Skeletal muscle tissue (tissue), 4 donors: Measurements from ENCODE around the gene IRX3. TPM values are rescaled to one million over a fixed set of nuclear protein-coding genes. Genes with fewer than 3 reads are reported as not detected.
A peak's percentile ranks its signal among the peaks of the same experiment; 100 is the strongest.

Experiments used
- H3K27ac ChIP-seq: one replicate; pipeline ENCODE4 v1.7.0; 2013; ENCODE audit warnings: mild to moderate bottlenecking, low read depth, low read length, inconsistent platforms
- H3K27me3 ChIP-seq, 3 donors: one replicate each; pipeline ENCODE4 v1.7.0; 2013; ENCODE audit warnings: low read length in 3 of 3; ENCODE audit not compliant: control insufficient read depth in 3 of 3, insufficient read depth in 3 of 3
- H3K36me3 ChIP-seq, 3 donors: one replicate each; pipeline ENCODE4 v1.7.0; 2013; ENCODE audit warnings: low read length in 3 of 3; ENCODE audit not compliant: control insufficient read depth in 3 of 3, insufficient read depth in 3 of 3
- H3K4me1 ChIP-seq, 3 donors: one replicate each; pipeline ENCODE4 v1.7.0; 2013; ENCODE audit warnings: low read length in 3 of 3, mild to moderate bottlenecking in 3 of 3; ENCODE audit not compliant: control insufficient read depth in 3 of 3, insufficient read depth in 3 of 3
- H3K4me3 ChIP-seq, 3 donors: one replicate each; pipeline ENCODE4 v1.7.0; 2013; ENCODE audit warnings: low read length in 3 of 3
- H3K9ac ChIP-seq, 3 donors: one replicate each; pipeline ENCODE4 v1.7.0; 2013; ENCODE audit warnings: low read length in 3 of 3, mild to moderate bottlenecking in 3 of 3, moderate library complexity in 2 of 3, low read depth in 1 of 3
- H3K9me3 ChIP-seq, 3 donors: one replicate each; pipeline ENCODE4 v1.7.0; 2013; ENCODE audit warnings: low read length in 3 of 3; ENCODE audit not compliant: control insufficient read depth in 3 of 3
- total RNA-seq: library from RNA; depleted of rRNA; stranded (reverse); fragments of >200 nt; gene quantifications from one replicate; pipeline ENCODE4 v1.2.3, GENCODE V29; 2014
- donor health status: Osteomylitis.

IRX3 gene
- total RNA-seq, 1 donor from 2014 or later = 7.8 TPM

DNA sequence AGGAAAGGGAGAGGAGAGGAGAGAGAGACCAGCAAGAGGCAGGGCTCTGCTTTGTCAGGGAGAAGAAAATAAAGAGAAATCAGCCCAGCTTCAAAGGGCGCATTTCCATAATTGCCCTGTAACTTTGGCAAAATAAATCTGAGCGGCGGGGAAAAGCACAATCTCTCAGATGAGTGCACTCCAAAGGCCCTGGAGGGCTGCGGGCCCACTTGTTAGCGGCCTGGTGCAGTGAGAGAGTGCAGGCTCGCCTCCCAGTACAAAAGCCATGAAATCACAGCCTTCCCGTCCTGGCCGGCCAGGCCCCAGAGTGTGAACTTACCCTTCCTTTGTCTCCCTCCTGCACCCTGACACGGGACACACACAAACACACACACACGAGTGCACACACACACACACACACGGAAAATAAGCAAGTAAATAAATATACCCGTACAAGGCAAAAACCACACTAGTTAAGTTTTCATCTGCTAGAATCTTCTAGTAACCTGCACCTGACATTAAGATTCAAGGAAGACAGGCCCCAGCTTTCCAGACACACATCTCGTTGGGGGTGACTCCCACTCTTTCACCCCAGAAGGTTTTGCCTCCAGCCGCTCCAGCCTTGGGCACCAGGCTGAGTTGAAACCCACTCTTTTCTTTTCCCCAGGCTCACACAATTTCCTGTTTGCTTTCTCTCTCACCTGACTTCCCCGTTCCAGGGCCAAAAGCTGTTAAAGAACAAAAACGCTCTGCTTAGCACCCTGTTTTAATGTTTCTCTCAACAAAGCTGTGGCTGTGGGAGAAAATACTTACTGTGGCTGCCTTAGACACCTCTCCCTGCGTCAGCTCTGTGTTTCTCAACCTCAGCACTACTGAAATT is 8.5 kb downstream of the IRX3 start:
- Histone ChIP-seq H3K9ac (no peak overlapping the region), H3K4me1 (peaks cover 0 to 4% (median 0%) of the 10 kb centered on the region in 3 donors), H3K27me3 (peaks cover 0 to 13% (median 7%) of the 10 kb centered on the region in 3 donors), H3K4me3 (no peak overlapping the region), H3K27ac (no peak overlapping the region), H3K9me3 (no peaks in the 10 kb centered on the region), H3K36me3 (no peaks in the 10 kb centered on the region)

DNA sequence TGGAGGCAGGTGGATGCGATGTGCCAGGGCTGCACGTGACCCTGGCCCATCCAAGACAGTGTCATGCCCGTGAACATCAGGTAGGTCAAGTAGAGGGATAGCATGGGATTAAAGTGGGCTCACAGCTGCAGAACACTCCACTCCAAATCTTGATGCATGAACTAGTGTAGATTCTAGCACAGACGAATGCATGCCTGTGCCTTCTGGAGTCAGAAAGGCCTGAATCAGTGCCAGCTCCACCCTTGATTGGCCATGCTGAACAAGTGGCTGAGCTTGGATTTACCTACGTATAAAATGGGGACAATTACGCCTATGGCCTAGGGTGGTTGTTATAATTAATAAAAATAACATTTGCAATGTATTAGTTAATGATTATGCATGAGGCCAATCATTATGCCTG is 10.6 kb downstream of the IRX3 start:
- Histone ChIP-seq H3K4me3 (no peak overlapping the region), H3K27me3 (peaks cover 0 to 2% (median 0%) of the 10 kb centered on the region in 3 donors), H3K9ac (no peak overlapping the region)

DNA sequence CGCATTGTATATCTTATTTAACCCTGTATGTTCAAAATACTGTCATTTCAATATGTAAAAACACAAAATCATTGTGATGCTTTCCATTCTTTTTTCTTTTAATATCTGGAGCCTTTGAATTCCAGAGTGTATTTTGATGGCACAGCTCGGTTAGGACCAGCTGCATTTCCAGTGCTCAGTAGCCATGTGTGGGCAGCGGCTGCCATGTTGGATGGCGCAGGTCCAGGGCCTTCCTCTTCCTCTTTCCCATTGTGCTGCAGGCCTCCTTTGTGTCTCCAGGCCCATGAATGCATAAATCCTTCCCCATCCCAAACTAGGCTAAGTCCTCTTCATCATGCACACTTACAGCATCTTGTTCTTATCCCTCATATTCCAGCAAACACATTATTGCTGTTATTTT is 13.0 kb downstream of the IRX3 start:
- no peaks in the 10 kb centered on the region for H3K36me3 ChIP-seq
- H3K9me3 ChIP-seq = no peaks in the 10 kb centered on the region

More for the DNA sequence above, 10.6 kb downstream of the IRX3 start:
- Histone ChIP-seq H3K9me3 (no peaks in the 10 kb centered on the region), H3K4me1 (no peaks in the 10 kb centered on the region), H3K27ac (no peak overlapping the region), H3K36me3 (no peaks in the 10 kb centered on the region)

DNA sequence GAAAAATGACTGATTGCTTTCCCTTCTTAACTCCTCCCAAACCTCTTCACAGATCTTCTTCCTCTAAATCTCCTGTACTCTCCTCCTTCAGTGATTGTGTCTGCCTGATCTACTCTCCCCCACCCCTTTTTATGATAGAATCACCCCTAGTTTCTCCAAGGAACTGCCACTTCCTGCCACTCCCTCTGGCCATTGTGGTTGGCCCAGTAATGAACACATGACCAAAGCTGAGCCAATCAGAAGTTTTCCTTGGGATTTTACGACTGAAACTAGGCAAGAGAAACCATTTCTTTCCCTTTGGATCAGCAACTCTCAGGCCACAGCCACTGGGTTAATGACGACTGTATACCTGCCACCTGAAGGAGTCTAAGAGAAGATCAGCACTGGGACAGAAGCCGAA is 15.9 kb downstream of the IRX3 start:
- Histone ChIP-seq H3K27ac (no peak overlapping the region), H3K4me3 (no peak overlapping the region), H3K4me1 (peaks cover 2 to 7% (median 3%) of the 10 kb centered on the region in 3 donors), H3K27me3 (no peaks in the 10 kb centered on the region), H3K9ac (no peak overlapping the region), H3K9me3 (no peaks in the 10 kb centered on the region), H3K36me3 (no peaks in the 10 kb centered on the region)

More for the DNA sequence above, 13.0 kb downstream of the IRX3 start:
- peaks cover 0 to 7% (median 3%) of the 10 kb centered on the region in 3 donors for H3K4me1 ChIP-seq
- H3K27ac ChIP-seq = no peak overlapping the region
- H3K9ac ChIP-seq = no peak overlapping the region
- H3K4me3 ChIP-seq = no peak overlapping the region
- no peaks in the 10 kb centered on the region for H3K27me3 ChIP-seq

DNA sequence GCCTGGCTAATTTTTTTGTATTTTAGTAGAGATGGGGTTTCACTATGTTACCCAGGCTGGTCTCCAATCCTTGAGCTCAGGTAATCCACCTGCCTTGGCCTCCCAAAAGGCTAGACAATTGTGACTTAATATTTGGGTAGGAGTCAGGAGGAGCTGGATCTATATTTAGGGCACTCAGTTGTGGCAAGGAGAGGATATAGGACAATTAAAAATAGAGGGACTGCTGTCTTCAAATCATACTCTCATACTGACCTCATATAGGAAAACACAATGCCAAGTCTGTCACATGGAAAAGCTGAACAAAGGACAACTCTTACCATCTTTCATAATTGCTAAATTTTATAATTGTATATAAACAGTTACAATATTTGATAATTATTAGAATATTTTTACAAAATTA is 17.1 kb downstream of the IRX3 start:
- H3K9ac ChIP-seq = no peak overlapping the region
- peaks cover 3 to 7% (median 4%) of the 10 kb centered on the region in 3 donors for H3K4me1 ChIP-seq
- H3K36me3 ChIP-seq = no peaks in the 10 kb centered on the region
- no peaks in the 10 kb centered on the region for H3K27me3 ChIP-seq
- H3K4me3 ChIP-seq = no peak overlapping the region
- no peak overlapping the region for H3K27ac ChIP-seq
- no peaks in the 10 kb centered on the region for H3K9me3 ChIP-seq

DNA sequence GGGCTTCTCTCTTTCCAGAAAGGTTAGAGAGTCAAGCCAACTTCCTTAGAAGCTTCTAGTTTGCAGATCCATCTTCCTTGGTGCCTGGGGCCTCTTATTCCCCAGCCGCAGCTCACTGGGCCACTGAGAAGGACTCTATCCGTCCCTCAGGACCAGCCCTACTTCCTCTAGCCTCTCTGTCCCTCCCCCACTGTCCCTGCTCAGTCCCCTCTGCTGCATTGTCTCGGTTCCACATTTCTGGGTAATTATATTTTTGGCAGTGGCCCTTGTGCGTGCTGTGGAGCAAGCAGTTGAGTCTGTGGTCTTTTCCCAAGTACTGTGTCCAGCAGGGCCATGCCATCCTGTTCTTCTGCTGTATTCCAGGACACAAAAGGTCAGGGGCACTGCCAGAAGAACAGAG is 17.8 kb downstream of the IRX3 start:
- H3K4me3 ChIP-seq = no peak overlapping the region
- no peak overlapping the region for H3K27ac ChIP-seq
- H3K9me3 ChIP-seq = no peaks in the 10 kb centered on the region
- no peaks in the 10 kb centered on the region for H3K27me3 ChIP-seq
- H3K9ac ChIP-seq = no peak overlapping the region
- H3K36me3 ChIP-seq = no peaks in the 10 kb centered on the region
- H3K4me1 ChIP-seq = peaks cover 3 to 7% (median 4%) of the 10 kb centered on the region in 3 donors

DNA sequence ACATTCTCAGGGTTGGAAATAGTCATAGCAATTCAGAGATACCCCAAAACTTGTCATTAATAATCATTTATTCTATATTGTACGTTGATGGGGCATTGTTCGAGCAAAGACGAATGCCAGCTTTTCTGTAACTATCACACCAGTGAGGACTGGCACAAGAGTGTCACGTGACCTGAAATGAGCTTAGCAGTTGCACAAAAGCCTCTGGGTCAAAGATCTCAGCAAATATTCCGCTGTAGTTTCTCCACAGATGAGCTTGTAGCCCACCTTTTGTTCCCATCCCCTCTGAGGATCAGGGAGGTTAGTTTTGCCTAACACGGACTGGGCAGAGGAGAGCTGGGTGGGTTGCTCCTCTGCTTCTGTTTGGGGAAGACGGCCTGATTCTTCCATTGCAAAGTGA is 18.2 kb downstream of the IRX3 start:
- H3K27ac ChIP-seq = no peak overlapping the region
- no peak overlapping the region for H3K4me3 ChIP-seq
- H3K9ac ChIP-seq = no peak overlapping the region
- H3K27me3 ChIP-seq = no peaks in the 10 kb centered on the region
- no peaks in the 10 kb centered on the region for H3K36me3 ChIP-seq
- H3K9me3 ChIP-seq = no peaks in the 10 kb centered on the region
- H3K4me1 ChIP-seq = peaks cover 3 to 7% (median 4%) of the 10 kb centered on the region in 3 donors

DNA sequence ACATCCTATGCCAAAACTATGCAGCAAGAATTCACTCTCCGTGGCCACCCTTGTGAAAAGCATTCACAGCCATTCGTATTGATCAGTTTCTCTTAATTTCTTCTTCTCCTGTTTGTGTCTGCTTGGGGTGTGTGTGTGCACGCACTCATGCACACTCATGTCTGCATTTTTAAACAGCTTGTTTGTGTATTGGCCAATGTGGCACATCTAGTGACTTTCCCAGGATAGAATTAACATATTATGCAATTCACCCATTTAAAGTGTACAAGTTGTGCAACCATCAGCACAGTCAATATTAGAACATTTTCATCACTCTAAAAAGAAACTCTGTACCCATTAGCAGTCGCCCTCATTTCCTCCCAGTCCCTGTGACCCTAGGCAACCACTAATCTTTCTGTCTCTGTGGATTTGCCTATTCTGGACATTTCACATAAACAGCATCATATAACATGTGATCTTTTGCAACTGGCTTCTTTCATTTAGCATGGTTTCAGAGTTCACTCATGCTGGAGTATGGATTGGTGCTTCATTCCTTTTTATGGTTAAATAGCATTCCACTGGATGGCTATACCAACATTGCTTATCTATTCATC is 20.1 kb downstream of the IRX3 start:
- no peak overlapping the region for H3K27ac ChIP-seq
- H3K9ac ChIP-seq = no peak overlapping the region
- no peaks in the 10 kb centered on the region for H3K36me3 ChIP-seq
- H3K4me1 ChIP-seq = peaks cover 3 to 7% (median 4%) of the 10 kb centered on the region in 3 donors
- H3K9me3 ChIP-seq = no peaks in the 10 kb centered on the region
- H3K27me3 ChIP-seq = no peaks in the 10 kb centered on the region
- no peak overlapping the region for H3K4me3 ChIP-seq

DNA sequence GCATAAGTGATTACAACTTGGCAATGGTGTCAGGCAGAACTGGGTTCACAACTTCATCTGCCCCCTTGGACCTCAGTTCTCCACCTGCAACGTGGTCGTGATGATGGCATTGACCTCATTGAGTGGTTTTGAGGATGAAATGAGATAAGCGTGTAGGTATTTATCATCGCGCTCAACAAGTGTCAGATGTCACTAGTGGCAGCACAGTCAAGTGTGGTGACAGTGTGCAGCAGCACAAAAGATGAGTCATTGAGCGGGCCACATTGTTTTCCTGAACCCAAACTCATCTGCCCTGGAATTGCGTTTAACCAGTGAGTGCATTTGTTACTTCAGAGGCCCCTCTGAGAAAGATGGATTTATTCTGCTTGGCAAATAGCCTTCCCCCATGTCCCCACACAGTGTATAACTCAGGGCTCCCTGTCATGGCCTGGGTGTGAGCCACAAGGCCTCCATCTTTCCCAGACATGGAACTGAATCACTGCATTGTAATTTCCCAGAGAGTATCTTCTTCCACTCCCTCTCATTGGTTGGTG is 20.9 kb downstream of the IRX3 start:
- Histone ChIP-seq H3K27ac (no peak overlapping the region), H3K36me3 (no peaks in the 10 kb centered on the region), H3K4me3 (no peak overlapping the region), H3K27me3 (no peaks in the 10 kb centered on the region), H3K4me1 (peaks cover 3 to 7% (median 4%) of the 10 kb centered on the region in 3 donors), H3K9me3 (no peaks in the 10 kb centered on the region), H3K9ac (no peak overlapping the region)

DNA sequence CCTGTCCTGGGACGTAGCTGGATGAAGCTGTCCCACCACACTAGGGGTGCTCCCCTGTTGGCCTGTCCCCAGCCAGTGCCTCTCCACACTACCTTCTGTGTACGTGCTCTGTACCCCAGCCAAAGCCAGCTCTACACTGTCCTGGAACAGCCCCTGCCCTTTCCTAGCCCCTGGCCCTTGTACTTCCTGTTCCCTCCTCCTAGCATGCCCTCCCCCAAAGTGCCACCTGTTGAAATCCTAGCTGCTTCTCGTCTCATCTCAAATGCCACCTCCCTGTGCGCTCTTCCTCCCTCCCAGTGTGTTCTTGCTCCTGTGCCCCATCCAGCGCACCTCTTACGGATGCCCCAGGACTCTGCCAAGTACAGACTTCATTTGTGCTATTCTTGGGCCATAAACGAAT is 33.5 kb downstream of the IRX3 start:
- H3K27ac ChIP-seq = no peak overlapping the region

More for the DNA sequence above, 33.5 kb downstream of the IRX3 start:
- H3K9me3 ChIP-seq = no peaks in the 10 kb centered on the region
- peak overlapping the region in 1 of 3 donors; percentile 6 for H3K4me3 ChIP-seq
- H3K27me3 ChIP-seq = peaks cover 0 to 2% (median 0%) of the 10 kb centered on the region in 3 donors
- H3K36me3 ChIP-seq = no peaks in the 10 kb centered on the region
- peaks cover 0 to 10% (median 0%) of the 10 kb centered on the region in 3 donors for H3K4me1 ChIP-seq
- H3K9ac ChIP-seq = no peak overlapping the region
